SJCRH30 (cell line): ENCODE results near the gene MUL1. TPM values are rescaled to one million over a fixed set of nuclear protein-coding genes. Genes with fewer than 3 reads are reported as not detected.
A peak's percentile ranks its signal among the peaks of the same experiment; 100 is the strongest.
"Not testable (repeated sequence)": the region's sequence is repeated elsewhere in the genome, so short reads cannot be mapped to it uniquely, and the experiment has no call there.

Experiments used
- DNase-seq, 2 experiments: peaks; one replicate each; pipeline ENCODE4 v3.0.0-alpha.2; 2015 to 2020
- H3K27ac ChIP-seq: fragments of 250-450 bp; sonication (Bioruptor Pico); 2 replicates; pipeline ENCODE4 v1.5.1; 2020; ENCODE audit warnings: mild to moderate bottlenecking, moderate library complexity
- H3K27me3 ChIP-seq: fragments of 250-450 bp; sonication (Bioruptor Pico); 2 replicates; pipeline ENCODE4 v1.5.1; 2020; ENCODE audit warnings: mild to moderate bottlenecking, moderate library complexity
- H3K36me3 ChIP-seq: fragments of 250-450 bp; sonication (Bioruptor Pico); 2 replicates; pipeline ENCODE4 v1.5.1; 2020; ENCODE audit warnings: mild to moderate bottlenecking, moderate library complexity
- H3K4me1 ChIP-seq: fragments of 250-450 bp; sonication (Bioruptor Pico); 2 replicates; pipeline ENCODE4 v1.5.1; 2020; ENCODE audit warnings: mild to moderate bottlenecking, moderate library complexity
- H3K4me3 ChIP-seq: fragments of 250-450 bp; sonication (Bioruptor Pico); 2 replicates; pipeline ENCODE4 v1.5.1; 2020; ENCODE audit warnings: mild to moderate bottlenecking, moderate library complexity
- H3K9me3 ChIP-seq: fragments of 250-450 bp; sonication (Bioruptor Pico); replicated peaks from 2 replicates; pipeline ENCODE4 v1.5.1; 2020; ENCODE audit warnings: mild to moderate bottlenecking, moderate library complexity
- total RNA-seq: library from RNA; depleted of rRNA; stranded (reverse); fragments of >200 nt; shearing (Covaris generic); gene quantifications from 2 replicates; pipeline ENCODE4 v1.2.3, GENCODE V29; 2014

The MUL1 gene
- total RNA-seq, 1 experiment from 2014 or later = 26.7 TPM

- Histone ChIP-seq H3K4me3 (no peak overlapping the region), H3K9me3 (no peaks in the 10 kb centered on the region), H3K36me3 (no peaks in the 10 kb centered on the region), H3K27me3 (peaks cover 36% of the 10 kb centered on the region), H3K4me1 (no peaks in the 10 kb centered on the region), H3K27ac (no peak overlapping the region)
- DNase-seq = no peak
Measured at GRCh38 chr1:20530901-20531300, 22.9 kb upstream of the MUL1 start.

- H3K4me3 ChIP-seq = no peak overlapping the region
- H3K9me3 ChIP-seq = no peaks in the 10 kb centered on the region
- no peaks in the 10 kb centered on the region for H3K4me1 ChIP-seq
- H3K36me3 ChIP-seq = no peaks in the 10 kb centered on the region
- no peak for DNase-seq
- H3K27me3 ChIP-seq = peaks cover 31% of the 10 kb centered on the region
- H3K27ac ChIP-seq = no peak overlapping the region
Measured at GRCh38 chr1:20530306-20530705, 22.4 kb upstream of the MUL1 start.

- Histone ChIP-seq H3K27me3 (peaks cover 17% of the 10 kb centered on the region; the same call in 1 of the 2 replicates), H3K27ac (no peak overlapping the region)
Measured at GRCh38 chr1:20528221-20528620, 20.3 kb upstream of the MUL1 start.

GRCh38 chr1:20526267-20526666 lies 18.3 kb upstream of the MUL1 start:
- Histone ChIP-seq H3K27ac (no peak overlapping the region), H3K27me3 (peaks cover 11% of the 10 kb centered on the region; the same call in 1 of the 2 replicates), H3K9me3 (no peaks in the 10 kb centered on the region), H3K4me1 (no peaks in the 10 kb centered on the region), H3K36me3 (no peaks in the 10 kb centered on the region), H3K4me3 (no peak overlapping the region)
- DNase-seq = no peak

More at GRCh38 chr1:20528221-20528620, 20.3 kb upstream of the MUL1 start:
- no peaks in the 10 kb centered on the region for H3K36me3 ChIP-seq
- no peak for DNase-seq
- H3K9me3 ChIP-seq = no peaks in the 10 kb centered on the region
- no peaks in the 10 kb centered on the region for H3K4me1 ChIP-seq
- no peak overlapping the region for H3K4me3 ChIP-seq

- no peak overlapping the region for H3K27ac ChIP-seq
- no peak overlapping the region for H3K4me3 ChIP-seq
- H3K4me1 ChIP-seq = no peaks in the 10 kb centered on the region
- peaks cover 15% of the 10 kb centered on the region; the same call in 1 of the 2 replicates for H3K27me3 ChIP-seq
- H3K36me3 ChIP-seq = no peaks in the 10 kb centered on the region
- peak; percentile 82 to 91 for DNase-seq
- no peaks in the 10 kb centered on the region for H3K9me3 ChIP-seq
Measured at GRCh38 chr1:20521960-20522861, 14.3 kb upstream of the MUL1 start.

- DNase-seq, H3K4me3 ChIP-seq, H3K9me3 ChIP-seq, H3K36me3 ChIP-seq, H3K27ac ChIP-seq, H3K4me1 ChIP-seq: not testable (repeated sequence)
- H3K27me3 ChIP-seq = peaks cover 27% of the 10 kb centered on the region
Measured at GRCh38 chr1:20519609-20520262, 11.8 kb upstream of the MUL1 start.

GRCh38 chr1:20511518-20512428 lies 3.8 kb upstream of the MUL1 start:
- Histone ChIP-seq H3K4me1 (no peaks in the 10 kb centered on the region), H3K27ac (no peak overlapping the region), H3K4me3 (no peak overlapping the region), H3K27me3 (peaks cover 12% of the 10 kb centered on the region), H3K9me3 (no peaks in the 10 kb centered on the region), H3K36me3 (no peaks in the 10 kb centered on the region)
- DNase-seq = no peak

GRCh38 chr1:20508411-20508771 lies 440 bp upstream of the MUL1 start:
- Histone ChIP-seq H3K4me1 (no peaks in the 10 kb centered on the region), H3K9me3 (no peaks in the 10 kb centered on the region), H3K27ac (peak overlapping the region; percentile 45; the same call in 1 of the 2 replicates), H3K36me3 (peaks cover 1% of the 10 kb centered on the region; the same call in 1 of the 2 replicates), H3K27me3 (no peaks in the 10 kb centered on the region), H3K4me3 (peak overlapping the region; percentile 86)
- no peak for DNase-seq

- Histone ChIP-seq H3K4me3 (peak overlapping the region; percentile 86), H3K36me3 (peaks cover 13% of the 10 kb centered on the region), H3K9me3 (no peaks in the 10 kb centered on the region), H3K27me3 (no peaks in the 10 kb centered on the region), H3K4me1 (no peaks in the 10 kb centered on the region), H3K27ac (no peak overlapping the region)
- DNase-seq = no peak
Measured at GRCh38 chr1:20507248-20507563, 745 bp downstream of the MUL1 start.

GRCh38 chr1:20505488-20505887 lies 2.5 kb downstream of the MUL1 start:
- H3K27ac ChIP-seq = no peak overlapping the region
- DNase-seq = no peak
- no peaks in the 10 kb centered on the region for H3K27me3 ChIP-seq
- no peaks in the 10 kb centered on the region for H3K9me3 ChIP-seq
- peaks cover 24% of the 10 kb centered on the region for H3K36me3 ChIP-seq
- H3K4me3 ChIP-seq = no peak overlapping the region
- no peaks in the 10 kb centered on the region for H3K4me1 ChIP-seq

GRCh38 chr1:20500716-20501115 lies 7.2 kb downstream of the MUL1 start:
- no peak for DNase-seq
- H3K4me3 ChIP-seq = no peak overlapping the region
- H3K9me3 ChIP-seq = no peaks in the 10 kb centered on the region
- H3K4me1 ChIP-seq = no peaks in the 10 kb centered on the region
- peaks cover 38% of the 10 kb centered on the region for H3K36me3 ChIP-seq
- no peaks in the 10 kb centered on the region for H3K27me3 ChIP-seq
- H3K27ac ChIP-seq = no peak overlapping the region

- no peak for DNase-seq
- Histone ChIP-seq H3K9me3 (no peaks in the 10 kb centered on the region), H3K36me3 (peaks cover 38% of the 10 kb centered on the region), H3K4me1 (peaks cover 2% of the 10 kb centered on the region), H3K4me3 (no peak overlapping the region), H3K27me3 (no peaks in the 10 kb centered on the region), H3K27ac (no peak overlapping the region)
Measured at GRCh38 chr1:20499718-20500117, 8.2 kb downstream of the MUL1 start.

GRCh38 chr1:20499105-20499504 lies 8.8 kb downstream of the MUL1 start:
- Histone ChIP-seq H3K9me3 (no peaks in the 10 kb centered on the region), H3K4me1 (peaks cover 8% of the 10 kb centered on the region), H3K27me3 (no peaks in the 10 kb centered on the region), H3K4me3 (no peak overlapping the region), H3K36me3 (peaks cover 38% of the 10 kb centered on the region), H3K27ac (no peak overlapping the region)
- no peak for DNase-seq

- Histone ChIP-seq H3K27ac (no peak overlapping the region), H3K4me1 (peaks cover 11% of the 10 kb centered on the region), H3K4me3 (no peak overlapping the region), H3K27me3 (no peaks in the 10 kb centered on the region), H3K36me3 (peaks cover 34% of the 10 kb centered on the region), H3K9me3 (no peaks in the 10 kb centered on the region)
- DNase-seq = no peak
Measured at GRCh38 chr1:20498116-20498515, 9.8 kb downstream of the MUL1 start.

GRCh38 chr1:20497506-20497905 lies 10.4 kb downstream of the MUL1 start:
- H3K27me3 ChIP-seq = no peaks in the 10 kb centered on the region
- peaks cover 28% of the 10 kb centered on the region for H3K36me3 ChIP-seq
- no peak overlapping the region for H3K27ac ChIP-seq
- H3K4me3 ChIP-seq = no peak overlapping the region
- H3K4me1 ChIP-seq = peaks cover 11% of the 10 kb centered on the region
- no peak for DNase-seq
- H3K9me3 ChIP-seq = no peaks in the 10 kb centered on the region
